SK-N-SH (cell line): ENCODE data around the gene RND3. TPM values are rescaled to one million over a fixed set of nuclear protein-coding genes. Genes with fewer than 3 reads are reported as not detected.

Experiments
- CTCF ChIA-PET: fragments of 300-600, 350-600 bp; formaldehyde crosslinking; extraction: SDS; loops from one replicate; lab custom pipeline; 2021; lab: Yijun Ruan, JAX
- POLR2A ChIA-PET: fragments of 350-600 bp; sonication (Branson Sonifier 250); formaldehyde crosslinking; extraction: SDS; loops from one replicate; lab custom pipeline; 2020; ENCODE audit warnings: antibody characterized with exemption, inconsistent platforms; lab: Yijun Ruan, JAX
- DNase-seq: peaks from one replicate; pipeline ENCODE4 v3.0.0; 2012
- H2AFZ ChIP-seq: fragments of 200-600 bp; sonication (generic); 2 replicates; pipeline ENCODE4 v1.8.1; 2016; ENCODE audit warnings: antibody characterized with exemption, mild to moderate bottlenecking, low read depth
- H3F3A ChIP-seq: fragments of 200-600 bp; sonication (generic); replicated peaks from 2 replicates; pipeline ENCODE3; 2016; ENCODE audit warnings: antibody characterized with exemption, mild to moderate bottlenecking; ENCODE audit not compliant: insufficient read depth
- H3K27ac ChIP-seq, 2 experiments: fragments of 200-500 bp in 1 of 2; fragments of 200-600 bp in 1 of 2; sonication (Bioruptor generic) in 1 of 2; sonication (generic), shearing (Covaris generic) in 1 of 2; 2 replicates each; pipeline versions ENCODE4 v1.5.1 to v1.6.1; 2014 to 2016; ENCODE audit warnings: low read depth in 2 of 2, inconsistent platforms in 1 of 2, low read length in 1 of 2, mild to moderate bottlenecking in 1 of 2, mixed read lengths in 1 of 2
- H3K27me3 ChIP-seq: fragments of 200-600 bp; sonication (generic), shearing (Covaris generic); 2 replicates; pipeline ENCODE4 v1.6.1; 2016; ENCODE audit warnings: mixed run types; ENCODE audit not compliant: insufficient read depth
- H3K36me3 ChIP-seq, 2 experiments: fragments of 200-500 bp in 1 of 2; fragments of 200-600 bp in 1 of 2; sonication (Bioruptor generic) in 1 of 2; sonication (generic) in 1 of 2; replicated peaks in 1 of 2; 2 replicates each; pipeline versions ENCODE3 to v1.5.1; 2014 to 2016; ENCODE audit warnings: low read length in 1 of 2, mild to moderate bottlenecking in 1 of 2; ENCODE audit not compliant: insufficient read depth in 2 of 2, control insufficient read depth in 1 of 2
- H3K4me1 ChIP-seq, 2 experiments: fragments of 200-500 bp in 1 of 2; fragments of 200-600 bp in 1 of 2; sonication (Bioruptor generic) in 1 of 2; sonication (generic), shearing (Covaris generic) in 1 of 2; 2 replicates each; pipeline versions ENCODE4 v1.5.1 to v1.6.1; 2014 to 2016; ENCODE audit warnings: low read depth in 1 of 2, low read length in 1 of 2, mixed run types in 1 of 2; ENCODE audit not compliant: insufficient read depth in 2 of 2, control insufficient read depth in 1 of 2
- H3K4me2 ChIP-seq: fragments of 200-600 bp; sonication (generic), shearing (Covaris generic); 2 replicates; pipeline ENCODE4 v1.6.1; 2017; ENCODE audit warnings: mixed run types
- H3K4me3 ChIP-seq, 2 experiments: fragments of 200-500 bp in 1 of 2; fragments of 200-600 bp in 1 of 2; sonication (Bioruptor generic) in 1 of 2; sonication (generic), shearing (Covaris generic) in 1 of 2; 2 replicates each; pipeline versions ENCODE4 v1.5.1 to v1.8.1; 2014 to 2016; ENCODE audit warnings: low read depth in 2 of 2, inconsistent platforms in 1 of 2, low read length in 1 of 2, mild to moderate bottlenecking in 1 of 2, mixed read lengths in 1 of 2, moderate library complexity in 1 of 2
- H3K79me2 ChIP-seq: fragments of 200-600 bp; sonication (generic); 2 replicates; pipeline ENCODE4 v1.8.1; 2017; ENCODE audit warnings: mild to moderate bottlenecking; ENCODE audit not compliant: insufficient read depth
- H3K9ac ChIP-seq: fragments of 200-600 bp; sonication (generic); 2 replicates; pipeline ENCODE4 v1.6.1; 2017; ENCODE audit warnings: mixed run types
- H3K9me2 ChIP-seq: fragments of 200-600 bp; sonication (generic); 2 replicates; pipeline ENCODE4 v1.6.1; 2017; ENCODE audit warnings: mixed run types
- H3K9me3 ChIP-seq: fragments of 200-600 bp; sonication (generic); 2 replicates; pipeline ENCODE4 v1.6.1; 2017; ENCODE audit warnings: mixed run types, mild to moderate bottlenecking, moderate library complexity
- H4K20me1 ChIP-seq: fragments of 200-600 bp; sonication (generic); 2 replicates; pipeline ENCODE4 v1.6.1; 2017; ENCODE audit warnings: mild to moderate bottlenecking, mixed run types; ENCODE audit not compliant: insufficient read depth
- CHD2 ChIP-seq: fragments of 150-350 bp; IDR thresholded peaks from 2 replicates; pipeline ENCODE4 v1.6.1; 2018; ENCODE audit warnings: low read length; ENCODE audit not compliant: partially characterized antibody
- EP300 ChIP-seq, 2 experiments: IDR thresholded peaks; 2 replicates each; pipeline versions ENCODE4 v1.4.0 to v1.6.1; 2012; ENCODE audit warnings: borderline replicate concordance in 1 of 2, low read depth in 1 of 2, low read length in 1 of 2
- FOXJ3 ChIP-seq: sonication (generic); formaldehyde crosslinking; IDR thresholded peaks from 2 replicates; pipeline ENCODE4 v1.5.1; 2020; ENCODE audit warnings: mild to moderate bottlenecking, missing genetic modification reagents
- GABPA ChIP-seq: IDR thresholded peaks from 2 replicates; pipeline ENCODE4 v1.4.0; 2012; ENCODE audit warnings: low read depth, mild to moderate bottlenecking
- GATA2 ChIP-seq: sonication (generic); formaldehyde crosslinking; IDR thresholded peaks from 2 replicates; pipeline ENCODE4 v1.5.0; 2020; ENCODE audit warnings: mild to moderate bottlenecking, missing genetic modification reagents
- JUND ChIP-seq: IDR thresholded peaks from 2 replicates; pipeline ENCODE4 v1.4.0; 2012
- MEF2A ChIP-seq: IDR thresholded peaks from 2 replicates; pipeline ENCODE4 v1.4.0; 2012; ENCODE audit warnings: low read depth, borderline replicate concordance
- MXI1 ChIP-seq: IDR thresholded peaks from 2 replicates; pipeline ENCODE4 v1.6.1; 2012; ENCODE audit warnings: mild to moderate bottlenecking, low read depth, low read length, improper control_type of control experiment
- NFIC ChIP-seq: IDR thresholded peaks from 2 replicates; pipeline ENCODE4 v1.4.0; 2012; ENCODE audit warnings: borderline replicate concordance
- POLR2AphosphoS5 ChIP-seq: IDR thresholded peaks from 2 replicates; pipeline ENCODE4 v1.6.1; 2012; ENCODE audit warnings: low read depth, low read length
- RCOR1 ChIP-seq: fragments of 150-350 bp; IDR thresholded peaks from 2 replicates; pipeline ENCODE4 v1.6.1; 2017; ENCODE audit warnings: antibody characterized with exemption, low read length
- RFX5 ChIP-seq: IDR thresholded peaks from 2 replicates; pipeline ENCODE4 v1.6.1; 2012; ENCODE audit warnings: mild to moderate bottlenecking, improper control_type of control experiment, low read length
- TAF1 ChIP-seq: IDR thresholded peaks from 2 replicates; pipeline ENCODE4 v1.6.1; 2012; ENCODE audit warnings: low read depth, mild to moderate bottlenecking, low read length, moderate library complexity, borderline replicate concordance
- TCF12 ChIP-seq: IDR thresholded peaks from 2 replicates; pipeline ENCODE4 v1.4.0; 2012
- YY1 ChIP-seq: IDR thresholded peaks from 2 replicates; pipeline ENCODE4 v1.4.0; 2012; ENCODE audit warnings: low read depth, mild to moderate bottlenecking
- WGBS: methylation state at CpG from one replicate; pipeline ENCODE4 v1.1.6; 2017; ENCODE audit warnings: low lambda C conversion rate; 5-methylcytosine and 5-hydroxymethylcytosine counted together
- polyA plus RNA-seq, 3 experiments: library from polyadenylated mRNA; depleted of rRNA; stranded (reverse); fragments of >200 nt; gene quantifications; 2 replicates each; pipeline ENCODE4 v1.2.3, GENCODE V29; 2012
- TF ChIP-seq, protein P1 (sequence below): IDR thresholded peaks from 2 replicates; pipeline ENCODE4; 2012
- TF ChIP-seq, protein P2 (sequence below): fragments of 150-350 bp; IDR thresholded peaks from 2 replicates; pipeline ENCODE4 v1.6.1; 2016; ENCODE audit warnings: mild to moderate bottlenecking, low read depth, low read length
- TF ChIP-seq, protein P3 (sequence below): fragments of 200-600 bp; sonication (generic); IDR thresholded peaks from 2 replicates; pipeline ENCODE4 v1.6.1; 2017; ENCODE audit warnings: antibody characterized with exemption, mild to moderate bottlenecking, moderate library complexity
- TF ChIP-seq, protein P4 (sequence below): IDR thresholded peaks from 2 replicates; pipeline ENCODE4 v1.4.0; 2012; ENCODE audit warnings: low read depth
- TF ChIP-seq, protein P5 (sequence below): IDR thresholded peaks from 2 replicates; pipeline ENCODE4 v1.4.0; 2012; ENCODE audit warnings: low read depth, borderline replicate concordance

The RND3 gene
- polyA plus RNA-seq, 1 of the 3 experiments (the other 2 are of a cell fraction), result 49.7 TPM

DNA sequence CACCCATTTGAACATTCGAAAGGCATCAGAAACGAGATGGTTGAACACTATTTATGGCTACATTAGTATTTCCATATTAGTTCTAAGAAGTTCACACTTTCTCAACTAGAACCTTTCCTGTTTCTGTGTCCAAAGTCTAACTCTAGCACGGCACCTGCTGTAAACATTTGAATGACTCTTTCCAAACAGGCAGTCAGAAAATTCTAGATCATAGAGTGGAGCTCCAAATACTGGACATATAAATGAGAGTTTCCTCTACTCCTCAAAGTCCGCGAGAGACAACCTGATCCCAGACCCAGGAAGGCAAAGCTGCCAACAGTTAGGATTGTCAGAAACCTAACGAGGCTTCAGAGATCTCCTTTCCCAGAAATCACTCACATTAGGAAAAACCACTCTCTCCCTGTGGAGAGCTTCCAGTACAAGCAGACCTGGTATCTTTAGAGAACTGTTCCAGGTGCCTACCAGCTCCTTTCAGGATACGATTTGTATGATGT is 10.6 kb downstream of the RND3 start:
- Histone ChIP-seq H3K27me3 (no peaks in the 10 kb centered on the region), H3K4me3 (no peak overlapping the region), H3K79me2 (peaks cover 93% of the 10 kb centered on the region), H2AFZ (no peak overlapping the region), H3F3A (peaks cover 76% of the 10 kb centered on the region), H3K36me3 (peaks cover 70 to 90% of the 10 kb centered on the region in 2 experiments), H3K9me2 (no peaks in the 10 kb centered on the region), H4K20me1 (peaks cover 74% of the 10 kb centered on the region), H3K27ac (peak overlapping the region; percentile 44 to 75), H3K4me1 (peaks cover 36 to 61% of the 10 kb centered on the region in 2 experiments), H3K9ac (peak overlapping the region; percentile 36; the same call in 1 of the 2 replicates), H3K4me2 (peak overlapping the region; percentile 48; the same call in 1 of the 2 replicates), H3K9me3 (no peaks in the 10 kb centered on the region)
- TF ChIP-seq POLR2AphosphoS5 (no peak), EP300 (IDR thresholded peaks at IDR 0.05; ENCODE audit: borderline replicate concordance in 1 of 2, low read depth in 1 of 2, low read length in 1 of 2) (no peak), RCOR1 (no peak), MXI1 (no peak), GABPA (no peak), YY1 (no peak), TCF12 (no peak), JUND (no peak)
- TF ChIP-seq, protein P1, sequence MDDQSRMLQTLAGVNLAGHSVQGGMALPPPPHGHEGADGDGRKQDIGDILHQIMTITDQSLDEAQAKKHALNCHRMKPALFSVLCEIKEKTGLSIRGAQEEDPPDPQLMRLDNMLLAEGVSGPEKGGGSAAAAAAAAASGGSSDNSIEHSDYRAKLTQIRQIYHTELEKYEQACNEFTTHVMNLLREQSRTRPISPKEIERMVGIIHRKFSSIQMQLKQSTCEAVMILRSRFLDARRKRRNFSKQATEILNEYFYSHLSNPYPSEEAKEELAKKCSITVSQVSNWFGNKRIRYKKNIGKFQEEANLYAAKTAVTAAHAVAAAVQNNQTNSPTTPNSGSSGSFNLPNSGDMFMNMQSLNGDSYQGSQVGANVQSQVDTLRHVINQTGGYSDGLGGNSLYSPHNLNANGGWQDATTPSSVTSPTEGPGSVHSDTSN, result no peak
- TF ChIP-seq, protein P2, sequence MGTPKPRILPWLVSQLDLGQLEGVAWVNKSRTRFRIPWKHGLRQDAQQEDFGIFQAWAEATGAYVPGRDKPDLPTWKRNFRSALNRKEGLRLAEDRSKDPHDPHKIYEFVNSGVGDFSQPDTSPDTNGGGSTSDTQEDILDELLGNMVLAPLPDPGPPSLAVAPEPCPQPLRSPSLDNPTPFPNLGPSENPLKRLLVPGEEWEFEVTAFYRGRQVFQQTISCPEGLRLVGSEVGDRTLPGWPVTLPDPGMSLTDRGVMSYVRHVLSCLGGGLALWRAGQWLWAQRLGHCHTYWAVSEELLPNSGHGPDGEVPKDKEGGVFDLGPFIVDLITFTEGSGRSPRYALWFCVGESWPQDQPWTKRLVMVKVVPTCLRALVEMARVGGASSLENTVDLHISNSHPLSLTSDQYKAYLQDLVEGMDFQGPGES, result no peak
- TF ChIP-seq, protein P3, sequence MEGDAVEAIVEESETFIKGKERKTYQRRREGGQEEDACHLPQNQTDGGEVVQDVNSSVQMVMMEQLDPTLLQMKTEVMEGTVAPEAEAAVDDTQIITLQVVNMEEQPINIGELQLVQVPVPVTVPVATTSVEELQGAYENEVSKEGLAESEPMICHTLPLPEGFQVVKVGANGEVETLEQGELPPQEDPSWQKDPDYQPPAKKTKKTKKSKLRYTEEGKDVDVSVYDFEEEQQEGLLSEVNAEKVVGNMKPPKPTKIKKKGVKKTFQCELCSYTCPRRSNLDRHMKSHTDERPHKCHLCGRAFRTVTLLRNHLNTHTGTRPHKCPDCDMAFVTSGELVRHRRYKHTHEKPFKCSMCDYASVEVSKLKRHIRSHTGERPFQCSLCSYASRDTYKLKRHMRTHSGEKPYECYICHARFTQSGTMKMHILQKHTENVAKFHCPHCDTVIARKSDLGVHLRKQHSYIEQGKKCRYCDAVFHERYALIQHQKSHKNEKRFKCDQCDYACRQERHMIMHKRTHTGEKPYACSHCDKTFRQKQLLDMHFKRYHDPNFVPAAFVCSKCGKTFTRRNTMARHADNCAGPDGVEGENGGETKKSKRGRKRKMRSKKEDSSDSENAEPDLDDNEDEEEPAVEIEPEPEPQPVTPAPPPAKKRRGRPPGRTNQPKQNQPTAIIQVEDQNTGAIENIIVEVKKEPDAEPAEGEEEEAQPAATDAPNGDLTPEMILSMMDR, result no peak
- CTCF ChIA-PET, result interaction anchor here (1.4 to 2.3 kb wide), 3 partner anchors 9 to 879 kb away, joined by 3 to 8 read pairs (median 5); no protein-coding TSS in a partner anchor
- no peak for DNase-seq
- POLR2A ChIA-PET, result interaction anchor here (1.1 kb wide), 1 partner anchor 8 kb away, joined by 3 read pairs; no protein-coding TSS in a partner anchor
- 85% methylated on average over 7 of the region's 7 CpGs for WGBS

DNA sequence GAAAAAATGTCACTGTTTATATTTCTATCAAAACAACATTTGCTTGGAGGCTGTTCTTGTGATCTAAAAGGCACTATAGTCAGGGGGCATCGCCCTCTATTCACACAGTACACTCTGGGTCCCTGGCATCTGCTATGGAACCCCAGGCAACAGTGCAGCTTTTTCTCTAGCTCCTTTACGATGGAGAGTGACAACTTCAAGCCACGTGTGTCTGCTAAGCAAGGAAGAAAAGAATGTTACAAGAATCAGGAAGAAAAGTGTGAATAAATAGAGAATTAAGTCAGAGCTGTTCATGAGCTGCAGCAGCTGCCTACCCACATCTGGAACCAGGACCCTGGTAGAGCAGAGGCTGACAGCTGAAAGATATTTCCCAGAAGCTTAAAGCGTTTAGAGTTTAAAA is 11.2 kb downstream of the RND3 start:
- Histone ChIP-seq H2AFZ (no peak overlapping the region), H3F3A (peaks cover 82% of the 10 kb centered on the region), H3K9ac (no peak overlapping the region; the same call in 1 of the 2 replicates), H3K79me2 (peaks cover 93% of the 10 kb centered on the region), H3K27me3 (no peaks in the 10 kb centered on the region), H3K9me2 (no peaks in the 10 kb centered on the region), H4K20me1 (peaks cover 69% of the 10 kb centered on the region), H3K27ac (peak overlapping the region; percentile 34 to 75), H3K9me3 (no peaks in the 10 kb centered on the region), H3K4me1 (peaks cover 36 to 60% of the 10 kb centered on the region in 2 experiments), H3K36me3 (peaks cover 72 to 90% of the 10 kb centered on the region in 2 experiments), H3K4me3 (no peak overlapping the region), H3K4me2 (peak overlapping the region; percentile 48; the same call in 1 of the 2 replicates)
- no peak for DNase-seq
- POLR2A ChIA-PET, result interaction anchor here (1.1 kb wide), 1 partner anchor 8 kb away, joined by 3 read pairs; no protein-coding TSS in a partner anchor
- whole genome bisulfite sequencing, result 46% methylated on average over 4 of the region's 4 CpGs
- CTCF ChIA-PET, result interaction anchor here (1.4 to 2.3 kb wide), 3 partner anchors 9 to 878 kb away, joined by 3 to 8 read pairs (median 5); no protein-coding TSS in a partner anchor
- TF ChIP-seq RFX5 (no peak), POLR2AphosphoS5 (no peak), JUND (no peak), GATA2 (CRISPR knock-in tag) (no peak), CHD2 (no peak), TAF1 (no peak), EP300 (IDR thresholded peaks at IDR 0.05; ENCODE audit: borderline replicate concordance in 1 of 2, low read depth in 1 of 2, low read length in 1 of 2) (no peak), NFIC (no peak), MEF2A (no peak), FOXJ3 (CRISPR knock-in tag) (no peak)
- TF ChIP-seq, protein P4, sequence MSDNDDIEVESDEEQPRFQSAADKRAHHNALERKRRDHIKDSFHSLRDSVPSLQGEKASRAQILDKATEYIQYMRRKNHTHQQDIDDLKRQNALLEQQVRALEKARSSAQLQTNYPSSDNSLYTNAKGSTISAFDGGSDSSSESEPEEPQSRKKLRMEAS, result no peak
- TF ChIP-seq, protein P2, result no peak
- TF ChIP-seq, protein P5, sequence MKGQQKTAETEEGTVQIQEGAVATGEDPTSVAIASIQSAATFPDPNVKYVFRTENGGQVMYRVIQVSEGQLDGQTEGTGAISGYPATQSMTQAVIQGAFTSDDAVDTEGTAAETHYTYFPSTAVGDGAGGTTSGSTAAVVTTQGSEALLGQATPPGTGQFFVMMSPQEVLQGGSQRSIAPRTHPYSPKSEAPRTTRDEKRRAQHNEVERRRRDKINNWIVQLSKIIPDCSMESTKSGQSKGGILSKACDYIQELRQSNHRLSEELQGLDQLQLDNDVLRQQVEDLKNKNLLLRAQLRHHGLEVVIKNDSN, result no peak
